CD4-positive, alpha-beta T cell treated with Interferon alpha-2 for 1 hour (primary cell): Measurements from ENCODE around the gene INTU.
A peak's percentile ranks its signal among the peaks of the same experiment; 100 is the strongest.
"Not testable (repeated sequence)": the region's sequence is repeated elsewhere in the genome, so short reads cannot be mapped to it uniquely, and the experiment has no call there.

Experiments
- DNase-seq, 2 donors: peaks; one replicate each; pipeline ENCODE4 v3.0.0-alpha.2; 2020 to 2022

Gene INTU

DNA sequence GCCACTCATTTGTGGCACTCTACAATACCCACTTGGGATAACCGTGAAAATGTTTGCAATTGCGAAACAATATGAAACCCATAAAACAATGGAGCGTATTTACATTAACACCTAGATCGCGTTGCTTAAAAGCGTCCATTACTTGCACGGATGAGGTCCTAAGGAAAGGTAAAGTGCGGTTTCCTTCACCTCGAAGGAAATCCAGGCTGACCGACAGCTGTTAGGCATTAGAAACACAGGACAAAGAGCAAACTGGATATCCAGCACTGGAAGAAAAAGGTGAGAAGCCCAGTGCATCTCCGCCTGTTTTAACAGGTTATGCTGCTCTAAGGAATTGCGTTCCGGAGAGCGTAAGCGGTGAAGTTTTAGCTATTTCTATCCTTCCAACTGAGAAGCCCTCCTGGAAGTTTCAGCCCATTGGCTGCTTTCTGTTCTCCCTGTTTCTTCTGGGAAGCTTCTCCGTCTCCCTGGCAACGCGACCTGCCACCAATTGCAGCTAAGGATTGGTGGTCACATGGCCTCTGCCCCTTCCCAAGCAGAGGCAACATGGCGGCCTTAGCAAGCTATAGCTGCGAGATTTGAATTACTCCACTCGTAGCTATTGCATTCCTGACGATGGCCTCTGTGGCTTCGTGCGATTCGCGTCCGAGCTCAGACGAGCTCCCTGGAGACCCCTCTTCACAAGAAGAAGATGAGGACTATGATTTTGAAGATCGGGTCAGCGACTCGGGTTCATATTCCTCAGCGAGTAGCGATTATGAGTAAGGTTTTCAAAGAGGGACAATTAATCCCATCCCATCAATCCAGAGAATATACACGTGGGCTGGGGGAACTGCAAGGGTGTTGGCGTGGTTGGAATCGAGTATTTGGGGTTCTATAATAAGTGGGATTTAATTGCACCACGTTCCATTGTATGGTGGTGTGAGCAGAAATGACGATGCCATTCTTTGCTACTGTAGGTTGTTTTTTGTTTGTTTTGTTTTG, at the start of gene INTU:
Gene INTU, plus strand, starts transcription at position 538 of the 984 bp plus-strand sequence. Its CDS starts 78 bp downstream, at position 616.
- DNase-seq = peak; percentile 39 to 61

DNA sequence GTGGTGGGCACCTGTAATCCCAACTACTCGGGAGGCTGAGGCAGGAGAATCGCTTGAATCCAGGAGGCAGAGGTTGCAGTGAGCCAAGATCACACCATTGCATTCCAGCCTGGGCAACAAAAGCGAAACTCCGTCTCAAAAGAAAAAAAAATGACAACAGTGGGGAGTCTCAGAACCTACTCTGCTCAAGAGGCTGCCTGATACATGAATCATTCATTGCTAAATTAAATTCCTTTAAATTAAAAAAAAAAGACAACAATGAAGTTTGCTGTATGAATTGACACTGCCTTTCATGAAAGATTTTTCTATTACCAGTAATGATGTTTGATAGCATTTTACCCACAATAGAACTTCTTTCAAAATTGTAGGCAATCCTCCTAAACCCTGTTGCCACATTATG, 46.3 kb upstream of the INTU start:
- DNase-seq = not testable (repeated sequence)

DNA sequence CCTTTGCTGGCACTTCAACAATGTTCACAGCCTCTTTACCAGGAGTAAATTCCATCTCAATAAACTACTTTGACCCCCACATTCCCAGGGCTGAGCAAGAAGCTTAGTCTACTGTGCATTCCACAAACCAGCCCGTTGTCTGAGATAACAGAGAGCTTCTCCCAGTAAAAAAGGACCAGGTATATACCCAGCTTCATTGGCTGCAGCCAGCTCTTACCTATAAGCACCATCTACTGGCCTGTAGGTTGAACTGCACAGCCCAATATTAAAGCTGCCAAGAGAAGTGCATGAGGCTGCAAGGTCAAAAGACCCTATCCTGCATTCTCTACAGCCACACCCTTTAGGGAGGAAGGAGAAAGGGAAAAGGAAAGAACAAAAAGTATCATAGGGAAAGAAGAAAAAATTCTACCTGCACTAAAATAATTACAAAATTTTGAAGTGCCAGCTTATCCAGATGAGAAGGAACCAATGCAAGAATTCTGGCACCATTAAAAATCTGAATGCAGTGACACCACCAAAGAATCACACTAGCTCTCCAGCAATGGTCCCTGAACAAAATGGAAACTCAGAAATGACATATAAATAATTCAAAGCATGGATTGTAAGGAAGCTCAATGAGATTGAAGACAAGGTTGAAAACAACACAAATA, 45.7 kb upstream of the INTU start:
- DNase-seq = peak in 1 of 2 donors; percentile 2

DNA sequence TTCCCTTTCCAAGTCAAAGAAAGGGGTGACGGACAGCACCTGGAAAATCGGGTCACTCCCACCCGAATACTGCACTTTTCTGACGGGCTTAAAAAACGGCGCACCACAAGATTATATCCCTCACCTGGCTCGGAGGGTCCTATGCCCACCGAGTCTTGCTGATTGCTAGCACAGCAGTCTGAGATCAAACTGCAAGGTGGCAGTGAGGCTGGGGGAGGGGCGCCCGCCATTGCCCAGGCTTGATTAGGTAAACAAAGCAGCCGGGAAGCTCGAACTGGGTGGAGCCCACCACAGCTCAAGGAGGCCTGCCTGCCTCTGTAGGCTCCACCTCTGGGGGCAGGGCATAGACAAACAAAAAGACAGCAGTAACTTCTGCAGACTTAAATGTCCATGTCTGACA, 43.6 kb upstream of the INTU start:
- DNase-seq = not testable (repeated sequence)

DNA sequence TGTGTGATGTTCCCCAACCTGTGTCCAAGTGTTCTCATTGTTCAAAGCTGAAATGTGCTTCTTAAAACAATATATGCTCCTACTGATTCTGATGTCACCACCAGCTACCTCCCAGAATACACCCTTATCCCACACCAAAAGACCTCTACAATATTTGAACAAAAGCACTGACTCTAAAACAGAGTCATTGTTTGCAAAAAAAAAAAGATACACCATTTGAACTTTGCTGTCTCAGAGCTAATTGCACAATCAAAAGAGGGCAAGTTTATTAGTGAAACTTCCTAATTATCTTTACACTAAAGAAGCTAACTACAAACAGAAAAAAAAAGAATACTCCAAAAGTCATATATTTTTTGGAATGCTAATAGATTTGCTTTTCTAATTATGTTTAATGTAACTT, 34.1 kb upstream of the INTU start:
- no peak for DNase-seq

DNA sequence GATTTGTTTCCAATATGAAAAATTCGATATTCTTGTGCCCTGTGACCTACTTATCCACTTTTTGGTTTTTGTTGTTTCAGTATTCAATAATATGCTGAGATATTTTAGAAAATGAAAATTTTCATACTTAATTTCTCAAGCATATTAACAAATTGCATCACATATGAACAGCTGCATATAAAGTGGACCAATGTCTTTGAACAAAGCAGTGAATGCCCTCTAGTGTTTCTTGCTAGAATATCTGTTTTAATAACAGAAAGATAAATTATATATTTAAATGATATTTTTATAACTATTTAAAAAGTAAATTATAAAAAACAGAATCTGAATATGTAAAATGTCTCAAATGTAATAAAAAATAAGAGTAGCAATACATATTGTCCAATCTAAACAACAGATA, 31.7 kb upstream of the INTU start:
- no peak for DNase-seq

DNA sequence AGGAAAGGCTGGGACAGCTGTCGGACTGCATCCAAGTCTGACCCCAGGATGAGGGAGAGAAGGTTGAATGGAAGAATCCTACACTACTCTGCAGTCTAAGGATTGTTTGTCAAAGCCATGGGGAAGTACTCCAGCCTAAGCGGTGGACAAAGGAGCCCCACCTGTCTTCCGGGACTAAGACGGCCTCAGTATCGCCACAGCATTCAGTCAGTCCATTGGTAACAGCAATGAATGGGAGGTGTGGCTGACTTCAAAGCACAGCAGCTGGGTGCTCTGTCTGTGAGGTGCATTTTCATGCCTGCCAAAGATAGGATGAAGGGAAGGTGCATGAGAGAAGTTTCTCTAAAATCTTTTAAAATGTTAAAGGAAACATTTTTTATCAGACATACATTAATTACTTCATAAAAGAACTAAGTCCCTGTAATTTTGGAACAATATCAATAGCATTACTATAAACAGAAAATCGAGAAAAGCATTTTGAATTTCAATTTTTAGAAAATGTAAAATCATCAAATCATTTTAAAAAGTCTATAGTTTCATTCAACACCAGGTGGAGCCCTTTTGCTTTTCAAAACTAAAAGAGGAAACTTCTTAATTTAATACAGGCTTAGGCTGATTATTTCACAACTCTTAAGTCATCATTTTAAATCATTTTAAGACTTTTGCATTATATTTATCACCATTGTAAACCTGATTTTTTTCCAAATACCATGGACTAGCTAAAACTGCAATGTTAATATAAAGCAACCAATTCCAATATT, 27.6 kb upstream of the INTU start:
- DNase-seq = no peak

DNA sequence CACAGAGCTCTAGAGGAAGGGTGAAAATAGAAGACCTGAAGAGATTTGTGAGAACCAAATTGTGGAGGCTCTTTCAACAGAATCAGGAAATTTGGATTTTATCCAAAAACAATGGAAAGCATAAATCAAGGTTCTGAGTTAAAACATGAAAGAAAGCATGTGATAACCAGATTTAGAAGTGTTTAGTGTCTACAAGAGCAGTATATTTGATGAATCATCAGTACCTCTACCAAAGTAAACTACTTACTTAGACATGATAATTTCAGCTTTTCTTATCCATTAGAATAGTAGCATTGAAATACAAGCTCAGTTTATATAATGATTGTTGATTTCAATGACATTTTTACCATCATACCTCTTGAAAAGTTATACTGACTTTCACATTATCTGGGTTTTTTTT, 25.9 kb upstream of the INTU start:
- DNase-seq = no peak

DNA sequence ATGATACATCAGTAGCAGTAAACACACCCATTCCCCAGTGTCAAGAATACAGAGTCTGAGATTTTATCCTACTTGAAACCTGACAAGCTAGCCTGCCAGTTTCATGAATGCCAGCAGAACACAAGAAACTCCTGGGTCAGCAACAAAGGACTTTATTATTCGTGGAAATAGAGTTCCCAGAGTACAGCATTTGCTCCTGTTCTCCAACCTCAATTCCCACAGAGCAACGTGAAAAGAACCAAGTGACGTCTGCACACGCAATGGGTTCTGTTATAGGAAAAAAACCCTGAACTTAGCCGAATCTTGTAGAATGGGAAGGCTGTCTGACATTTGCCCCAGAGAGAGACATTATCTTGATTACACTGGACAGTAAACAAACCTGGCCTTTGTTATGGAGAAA, 23.3 kb upstream of the INTU start:
- DNase-seq = no peak

DNA sequence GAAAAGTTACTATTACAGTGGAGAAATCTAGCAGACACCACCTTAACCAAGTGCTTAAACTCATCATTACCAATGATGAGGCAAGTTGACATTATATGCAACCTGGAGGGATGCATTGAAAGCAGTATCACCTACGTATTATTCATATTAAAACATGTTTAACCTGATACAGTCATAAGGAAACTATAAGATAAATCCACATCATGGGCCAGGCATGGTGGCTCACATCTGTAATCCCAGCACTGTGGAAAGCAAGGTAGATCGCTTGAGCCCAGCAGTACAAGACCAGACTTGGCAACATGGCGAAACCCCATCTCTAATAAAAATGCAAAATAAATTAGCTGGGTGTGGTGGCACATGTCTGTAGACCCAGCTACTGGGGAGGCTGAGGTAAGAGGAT, 22.3 kb upstream of the INTU start:
- no peak for DNase-seq

DNA sequence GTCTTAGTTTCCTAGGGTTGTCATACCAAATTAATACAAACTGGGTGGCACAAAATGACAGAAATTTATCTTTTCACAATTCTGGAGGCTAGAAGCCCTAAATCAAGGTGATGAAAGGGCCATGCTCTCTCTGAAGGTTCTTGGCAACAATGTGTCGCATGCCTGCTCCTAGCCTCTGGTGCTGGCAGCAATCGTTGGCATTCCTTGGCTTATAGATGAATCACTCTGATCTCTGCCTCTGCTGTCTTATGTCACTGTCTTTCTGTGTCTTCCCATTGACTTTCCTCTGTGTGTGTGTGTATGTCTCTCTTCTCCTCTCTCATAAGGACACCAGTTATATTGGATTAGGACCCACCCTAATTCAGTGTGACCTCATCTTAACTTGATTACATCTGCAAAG, 15.9 kb upstream of the INTU start:
- no peak for DNase-seq

DNA sequence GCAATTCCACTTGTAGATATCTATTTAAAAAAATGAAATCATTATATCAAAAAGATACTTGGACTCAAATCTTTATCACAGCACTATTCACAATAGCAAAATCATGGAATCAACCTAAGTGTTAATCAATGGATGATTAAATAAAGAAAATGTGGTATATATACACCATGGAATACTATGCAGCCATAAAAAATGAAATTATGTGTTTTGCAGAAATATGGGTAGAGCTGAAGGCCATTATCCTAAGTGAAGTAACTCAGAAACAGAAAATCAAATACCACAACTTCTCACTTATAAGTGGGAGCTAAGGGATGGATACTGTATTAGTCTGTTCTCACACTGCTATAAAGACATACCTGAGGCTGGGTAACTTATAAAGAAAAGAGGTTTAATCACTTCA, 14.3 kb upstream of the INTU start:
- DNase-seq = no peak

DNA sequence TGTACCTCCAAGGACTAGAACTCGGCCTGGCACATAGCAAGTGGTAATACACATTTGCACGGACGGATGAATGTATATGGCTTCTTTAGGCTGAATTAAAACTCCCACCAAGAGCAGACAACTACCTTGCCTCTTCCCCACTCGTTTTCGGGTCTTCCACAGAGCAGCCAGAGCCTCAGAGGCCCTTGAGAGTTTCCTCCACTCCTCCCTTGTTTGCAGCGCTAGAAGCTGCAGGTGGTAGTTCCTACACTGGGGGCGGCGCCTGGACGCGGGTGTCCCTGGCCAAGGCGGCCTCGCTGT, 10.2 kb upstream of the INTU start:
- DNase-seq = no peak

DNA sequence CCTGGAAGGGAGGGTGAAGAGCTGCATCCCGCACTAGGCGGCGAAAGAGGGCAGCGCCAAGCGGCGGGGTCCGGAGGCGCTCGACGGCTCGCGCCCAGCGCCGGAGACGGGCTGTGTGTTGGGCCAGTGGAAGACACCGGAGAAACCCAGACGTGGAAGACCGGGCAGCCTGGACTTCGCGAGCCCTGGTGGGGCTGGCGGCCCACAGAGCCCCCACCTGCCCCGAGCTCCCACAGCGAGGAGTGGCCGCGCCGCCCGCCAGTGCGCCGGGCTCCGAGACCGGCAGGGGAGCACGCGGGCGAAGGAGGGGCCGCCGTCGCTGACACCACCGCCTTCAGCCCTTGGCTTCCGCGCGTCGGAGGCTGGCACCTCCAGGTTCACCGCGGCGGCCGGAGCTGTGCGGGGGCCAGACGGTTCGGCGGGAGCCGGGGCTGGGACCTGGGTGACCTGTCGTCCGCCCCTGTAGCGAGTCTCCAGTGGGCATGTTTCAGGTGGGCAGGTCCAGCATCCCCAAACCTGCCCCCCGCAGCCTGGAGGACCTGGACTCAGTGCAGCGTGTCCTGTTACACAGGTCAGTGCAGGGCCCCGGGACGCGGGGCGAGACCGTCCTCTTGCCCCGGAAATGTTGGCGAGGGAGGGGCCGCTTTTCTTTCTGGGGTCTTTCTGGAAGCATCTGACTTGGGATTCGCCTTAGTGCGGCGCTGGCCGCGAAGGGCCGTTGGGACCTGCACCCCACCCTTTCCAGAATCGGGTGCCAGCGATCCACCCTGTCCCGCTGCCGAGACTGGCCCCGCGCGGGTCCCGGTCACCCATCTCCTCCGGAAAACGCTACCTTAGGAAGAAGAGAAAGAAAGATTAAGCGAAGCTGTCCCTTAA, 9.6 kb upstream of the INTU start:
- DNase-seq = no peak

DNA sequence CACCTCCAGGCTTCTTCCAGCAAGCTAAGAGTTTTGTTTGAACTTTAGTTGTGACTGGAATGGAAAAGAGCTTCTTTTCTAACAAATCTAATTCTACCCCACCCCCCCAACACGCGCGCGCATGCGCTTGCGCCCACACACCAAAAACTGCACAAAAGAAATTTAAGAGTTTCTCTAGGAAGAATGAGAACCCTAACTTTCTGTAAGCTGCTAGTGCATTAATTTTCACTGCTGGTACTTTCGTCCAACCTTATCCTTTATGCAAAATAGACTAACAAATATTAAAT, 9.0 kb upstream of the INTU start:
- no peak for DNase-seq

DNA sequence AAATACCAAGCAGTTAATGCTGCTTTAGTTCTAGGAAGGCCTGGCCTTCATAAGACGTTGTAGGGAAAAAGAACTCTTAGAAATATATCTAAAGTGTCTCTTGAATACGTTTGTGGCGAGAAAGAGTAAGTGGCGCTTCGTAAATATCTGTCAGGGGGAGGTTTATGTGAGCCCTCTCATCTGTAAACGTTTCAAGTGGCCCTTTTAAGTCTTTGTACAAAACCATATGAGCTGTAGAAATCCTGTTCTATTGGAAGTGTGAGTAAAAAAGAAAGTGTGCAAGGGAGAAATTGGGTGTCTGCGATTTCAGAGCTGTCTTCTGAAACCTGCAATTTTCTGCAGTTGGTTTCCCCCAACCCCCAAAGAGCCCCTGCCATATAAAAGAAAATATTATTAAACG, 8.6 kb upstream of the INTU start:
- DNase-seq = no peak

DNA sequence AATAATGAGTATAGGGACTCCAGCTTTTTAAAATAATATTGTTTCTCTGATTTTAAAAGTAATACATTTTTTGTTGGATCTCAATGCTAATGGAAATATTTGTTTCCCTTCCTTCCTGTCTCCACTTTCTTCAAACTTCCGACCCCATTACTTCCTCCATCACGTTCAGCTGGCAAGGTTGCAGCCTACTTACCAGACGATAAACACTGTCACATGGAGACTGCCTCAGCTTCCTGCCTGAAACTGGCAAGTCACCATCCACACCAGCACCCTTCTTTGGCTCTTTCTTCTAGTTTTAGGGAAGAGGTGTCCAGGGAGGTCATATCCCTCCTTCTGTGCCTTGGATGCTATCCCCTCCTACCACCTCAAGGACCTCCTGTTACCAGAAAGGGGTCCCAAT, 3.4 kb upstream of the INTU start:
- no peak for DNase-seq

DNA sequence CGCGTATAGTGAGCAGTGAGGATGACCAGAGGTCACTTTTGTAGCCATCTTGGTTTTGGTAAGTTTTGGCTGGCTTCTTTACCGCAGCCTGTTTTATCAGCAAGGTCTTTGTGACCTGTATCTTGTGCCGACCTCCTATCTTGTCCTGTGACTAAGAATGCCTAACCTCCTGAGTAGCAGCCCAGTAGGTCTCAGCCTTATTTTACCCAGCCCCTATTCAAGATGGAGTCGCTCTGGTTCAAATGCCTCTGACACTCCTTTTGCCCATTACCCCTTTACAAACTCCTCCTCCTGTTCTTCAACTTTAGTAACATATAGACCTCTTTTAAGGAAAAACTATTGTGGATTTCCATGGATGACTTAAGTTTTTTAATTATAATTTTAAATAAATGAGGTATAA, 2.6 kb upstream of the INTU start:
- no peak for DNase-seq

DNA sequence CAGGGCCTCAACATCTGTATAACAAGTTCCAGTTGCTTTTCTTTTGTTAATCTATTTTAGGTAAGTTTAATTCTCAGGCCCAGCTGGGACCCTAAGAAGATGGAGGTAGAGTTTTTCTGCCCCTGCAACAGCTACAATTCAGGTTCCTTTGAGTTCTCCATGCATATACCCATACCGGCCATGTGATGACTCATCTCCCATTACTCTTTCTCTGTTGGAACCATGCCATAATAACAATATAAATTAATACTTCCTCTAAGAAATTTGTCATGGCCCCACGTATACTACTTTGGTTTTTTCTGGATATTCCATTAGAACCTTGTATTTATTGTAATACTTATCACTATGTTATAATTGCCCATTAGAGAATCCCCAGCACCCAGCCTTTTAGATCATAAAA, 1.3 kb upstream of the INTU start:
- DNase-seq = no peak

DNA sequence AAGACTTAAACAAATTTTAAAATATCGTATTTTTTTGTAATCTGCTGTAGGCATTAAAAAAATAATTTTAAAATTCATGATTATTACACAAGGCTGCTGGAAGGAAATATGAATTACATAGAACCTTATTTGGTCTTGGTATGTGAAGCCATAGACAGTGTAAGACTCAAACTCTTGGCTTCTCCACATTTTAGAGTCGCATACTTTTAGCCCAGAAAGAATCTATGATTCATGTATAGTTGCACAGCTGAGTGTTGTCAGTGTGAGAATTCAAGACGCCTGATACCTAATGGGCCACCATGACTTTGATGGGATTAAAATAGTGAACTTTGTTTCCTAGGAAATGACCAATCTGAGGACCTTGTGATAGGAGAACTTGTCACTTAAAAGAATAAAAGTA, 1.4 kb downstream of the INTU start:
- no peak for DNase-seq

DNA sequence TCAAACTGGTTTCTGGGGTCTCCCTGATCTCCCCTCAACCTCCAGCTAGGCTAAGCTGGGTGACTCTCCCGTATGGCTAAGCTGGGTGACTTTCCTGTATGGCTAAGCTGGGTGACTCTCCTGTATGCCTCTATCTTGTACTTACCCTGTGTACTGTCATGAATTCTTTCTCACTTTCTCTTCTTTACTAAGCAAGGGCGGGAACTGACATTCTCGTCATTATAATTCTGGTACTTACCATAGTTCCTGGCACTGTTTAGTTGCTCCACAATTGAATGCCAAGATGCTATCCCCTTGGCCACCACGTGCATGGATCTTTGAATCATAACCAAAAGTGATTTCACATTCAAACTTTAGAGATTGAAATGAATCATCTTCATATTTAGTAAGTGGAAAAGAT, 8.8 kb downstream of the INTU start:
- no peak for DNase-seq

DNA sequence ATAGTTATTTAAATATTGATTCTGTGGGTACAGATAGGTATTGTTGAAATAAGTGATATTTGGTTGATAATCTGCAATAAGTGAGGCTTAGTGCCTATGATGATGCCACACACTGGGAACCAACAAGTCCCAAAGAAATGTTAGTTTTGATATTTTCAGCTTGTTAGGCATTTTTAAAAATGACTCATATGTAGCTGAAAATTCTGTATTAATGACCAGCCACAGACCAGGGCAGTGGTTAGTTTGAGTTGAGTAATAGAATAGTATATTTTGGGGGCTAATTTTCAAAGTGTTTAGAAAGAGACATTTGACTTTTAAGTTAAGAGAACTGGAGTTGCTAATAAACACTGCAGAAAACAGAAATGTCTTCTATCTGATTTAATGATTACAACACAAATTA, 9.4 kb downstream of the INTU start:
- DNase-seq = no peak

DNA sequence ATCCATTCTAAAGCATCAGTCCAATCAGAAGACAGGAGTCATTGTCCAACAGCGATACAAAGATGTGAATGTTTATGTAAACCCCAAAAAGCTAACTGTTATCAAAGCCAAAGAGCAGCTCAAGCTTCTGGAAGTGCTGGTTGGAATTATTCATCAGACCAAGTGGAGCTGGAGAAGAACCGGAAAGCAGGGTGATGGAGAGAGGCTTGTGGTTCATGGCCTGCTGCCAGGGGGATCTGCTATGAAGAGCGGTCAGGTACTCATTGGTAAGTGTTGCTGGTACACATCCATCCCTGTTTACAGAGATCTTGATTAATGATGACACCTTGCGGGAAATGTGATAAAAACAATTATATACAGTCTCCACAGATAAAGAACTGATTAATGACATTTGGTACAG, 11.0 kb downstream of the INTU start:
- no peak for DNase-seq
